Left renal cortex interstitium (tissue), 4 donors: ENCODE results near the gene OSGEP. TPM values are rescaled to one million over a fixed set of nuclear protein-coding genes. Genes with fewer than 3 reads are reported as not detected.

ENCODE experiments used
- DNase-seq, 4 donors: peaks; one replicate each; pipeline ENCODE4 v3.0.0-alpha.2; 2013; ENCODE audit warnings: low read depth in 4 of 4, low spot score in 2 of 4, missing footprints in 1 of 4
- polyA plus RNA-seq, 4 donors: library from polyadenylated mRNA; unstranded; fragments of 120-200 nt; gene quantifications; one replicate each; pipeline ENCODE4 v1.2.1, GENCODE V29; 2013; ENCODE audit not compliant: insufficient read length in 4 of 4

The OSGEP gene
- polyA plus RNA-seq, 4 donors, result 40.5 to 90.4 (median 63.4) TPM

DNA sequence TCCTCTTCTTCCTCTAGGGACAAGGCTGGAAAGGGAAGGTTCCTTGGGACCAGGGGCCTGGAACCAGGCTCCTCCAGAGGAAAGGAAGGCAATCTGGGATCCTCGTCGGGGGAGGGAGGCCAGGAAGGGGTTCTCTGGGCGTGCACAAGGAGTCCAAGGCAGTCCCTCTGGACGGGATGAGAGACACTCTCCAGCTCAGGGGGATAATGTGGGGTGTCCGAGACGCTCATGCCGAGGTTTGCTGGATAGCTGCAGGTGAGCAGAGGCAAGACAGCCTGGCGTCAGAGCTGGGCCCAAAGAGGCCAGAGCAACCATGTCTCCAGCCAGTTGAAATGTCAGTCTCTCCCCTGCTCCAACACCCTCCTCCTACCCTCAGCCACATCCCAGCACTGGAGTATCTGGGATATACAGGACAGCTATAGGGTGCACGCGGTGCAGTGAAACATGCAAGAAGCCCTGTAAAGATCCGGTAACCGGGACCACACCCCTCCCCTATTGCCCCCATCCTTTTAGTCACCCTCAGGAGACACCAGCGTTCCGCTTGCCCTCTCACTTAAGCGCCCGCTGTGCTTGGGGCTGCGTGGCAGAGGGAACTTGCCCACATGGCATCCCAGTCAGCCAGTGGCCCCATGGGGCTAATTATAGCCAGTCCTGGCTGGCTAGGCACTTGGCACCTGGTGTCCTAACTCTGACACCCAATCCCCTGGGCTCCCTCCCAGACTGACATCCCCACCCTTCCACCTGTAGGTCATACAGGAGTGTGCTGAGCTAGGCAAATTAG, 18.8 kb downstream of the OSGEP start, which contains the start of gene KLHL33:
Gene KLHL33, minus strand, starts transcription at position 585 of the 781 bp plus-strand sequence. Its CDS starts 355 bp downstream, at position 230.
- no peak for DNase-seq

GRCh38 chr14:20434701-20435581, 19.7 kb downstream of the OSGEP start:
- no peak for DNase-seq

GRCh38 chr14:20429801-20430669, 24.6 kb downstream of the OSGEP start:
- no peak for DNase-seq

GRCh38 chr14:20428802-20429201, 25.8 kb downstream of the OSGEP start:
- DNase-seq, result no peak

- DNase-seq, result no peak
These were observed 26.6 kb downstream of the OSGEP start for GRCh38 chr14:20428010-20428365.

DNA sequence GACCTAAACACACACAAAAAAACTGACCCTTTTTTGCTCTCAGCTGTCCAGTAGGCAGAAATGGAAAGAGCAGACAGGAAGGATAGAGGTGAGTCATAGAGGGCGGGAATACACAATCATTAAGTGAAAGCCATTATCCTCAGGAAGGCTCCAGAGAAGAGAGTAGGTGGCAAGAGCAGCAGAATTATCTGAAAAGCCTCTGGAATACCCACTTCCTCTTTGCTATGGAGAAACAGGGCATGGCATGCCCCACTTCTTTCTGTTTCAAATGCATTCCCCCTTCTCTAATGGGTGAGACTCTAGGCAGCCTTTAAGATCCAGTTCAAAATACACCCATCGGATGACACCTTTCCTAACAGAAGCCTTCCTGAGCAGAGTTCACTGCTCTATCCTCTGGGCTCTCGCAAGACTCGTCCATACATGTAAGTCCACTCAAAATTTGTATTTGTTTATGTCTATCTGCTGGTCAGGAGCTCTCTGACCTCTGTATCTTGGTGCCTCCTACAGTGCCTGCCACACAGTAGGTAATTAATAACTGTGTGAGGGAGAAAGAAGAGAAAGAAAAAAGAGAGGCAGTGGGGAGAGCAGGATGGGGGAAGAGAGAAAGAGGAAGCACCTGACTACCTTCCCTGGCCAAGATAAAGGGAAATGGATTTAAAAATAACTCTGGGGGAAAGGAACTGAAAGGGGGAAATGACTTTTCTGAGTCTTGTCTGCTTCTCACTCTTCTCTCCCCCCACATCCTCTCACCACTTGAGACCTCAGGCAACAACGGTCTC, 27.2 kb downstream of the OSGEP start:
- DNase-seq, result no peak

GRCh38 chr14:20424851-20425250, 29.8 kb downstream of the OSGEP start:
- DNase-seq, result no peak

DNA sequence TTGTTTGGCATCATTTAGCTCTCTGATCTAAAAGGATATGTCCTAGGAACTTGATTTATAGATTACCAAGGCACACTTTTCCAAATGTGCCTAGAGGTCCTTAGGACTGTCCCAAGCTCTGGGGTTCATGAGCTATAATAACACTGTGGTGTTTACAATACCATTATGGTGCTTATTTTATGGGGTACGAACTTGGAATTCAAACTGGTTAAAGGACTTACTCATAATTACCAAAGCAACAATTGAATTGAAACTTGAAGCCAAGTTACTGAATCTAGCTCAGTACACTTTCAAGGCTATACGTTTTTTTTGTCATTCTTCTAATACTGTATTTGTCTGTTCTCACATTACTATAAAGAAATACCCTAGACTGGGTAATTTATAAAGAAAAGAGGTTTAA, 31.7 kb downstream of the OSGEP start:
- no peak for DNase-seq

- DNase-seq, result no peak
These were observed 33.3 kb downstream of the OSGEP start for GRCh38 chr14:20421267-20421666.

GRCh38 chr14:20419419-20419818, 35.2 kb downstream of the OSGEP start:
- no peak for DNase-seq

DNA sequence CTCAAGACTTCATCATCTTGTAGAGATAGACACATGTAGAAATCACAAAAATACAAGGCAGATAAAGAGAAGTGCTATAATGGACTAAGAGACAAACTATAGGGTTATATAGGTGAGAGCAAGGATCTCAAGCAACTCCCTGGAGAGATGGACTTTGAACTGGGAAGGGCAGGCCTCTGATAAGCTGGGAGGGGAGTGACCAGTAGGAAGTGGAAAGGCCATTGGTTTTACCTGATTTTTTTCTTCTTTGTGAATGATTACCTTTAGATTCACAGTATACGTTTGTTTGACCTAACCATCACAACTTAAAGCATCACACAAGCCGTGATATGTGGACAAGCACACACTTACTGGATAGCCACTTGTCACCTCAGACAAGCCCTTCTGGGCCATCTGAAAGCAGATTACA, 36.1 kb downstream of the OSGEP start:
- no peak for DNase-seq

- DNase-seq, result no peak
These were observed 37.1 kb downstream of the OSGEP start for GRCh38 chr14:20417250-20418186.

- no peak for DNase-seq
These were observed 38.4 kb downstream of the OSGEP start for GRCh38 chr14:20416223-20416622.

- no peak for DNase-seq
These were observed 38.8 kb downstream of the OSGEP start for GRCh38 chr14:20415782-20416206.

- no peak for DNase-seq
These were observed 40.9 kb downstream of the OSGEP start for GRCh38 chr14:20413744-20414082.

GRCh38 chr14:20412876-20413743, 41.5 kb downstream of the OSGEP start, which contains the start of gene TEP1:
TEP1 (minus strand) TSS chr14:20413501; CDS start chr14:20408439, 5,062 bp downstream.
- DNase-seq, result peak; percentile 44 to 78 (median 66)

DNA sequence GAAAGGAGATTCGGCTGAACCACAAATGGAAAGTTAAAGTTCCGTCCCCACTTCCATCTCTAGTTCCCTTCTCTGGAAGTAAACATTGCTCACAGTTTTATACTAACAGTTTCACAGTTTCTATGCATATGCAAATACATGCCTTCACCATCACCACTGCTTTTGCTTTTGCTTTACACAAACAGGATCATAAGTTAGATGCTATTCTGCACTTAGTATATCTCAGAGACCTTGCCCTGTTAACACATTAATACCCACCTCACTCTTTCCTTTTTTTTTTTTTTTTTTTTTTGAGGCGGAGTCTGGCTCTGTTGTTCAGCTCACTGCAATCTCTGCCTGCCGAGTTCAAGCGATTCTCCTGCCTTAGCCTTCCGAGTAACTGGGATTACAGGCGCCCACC, 42.2 kb downstream of the OSGEP start:
- no peak for DNase-seq

DNA sequence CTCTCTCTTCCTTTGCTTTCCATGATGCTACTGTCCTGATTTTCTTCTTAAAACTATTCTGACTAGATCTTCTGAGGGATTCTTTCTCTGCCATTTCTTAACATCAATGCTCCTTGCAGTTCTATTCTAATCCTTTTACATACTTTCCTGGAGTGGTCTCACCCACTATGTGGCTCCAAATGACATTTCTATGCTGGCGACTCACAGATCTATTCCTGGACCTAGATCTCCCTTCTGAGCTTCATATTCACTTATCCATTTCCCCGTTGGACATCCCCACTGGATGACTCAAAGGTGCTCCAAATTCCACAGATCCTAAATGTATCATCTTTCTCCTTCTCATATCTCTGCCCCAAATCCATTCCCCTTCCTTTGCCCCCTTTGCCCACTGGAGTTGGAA, 45.4 kb downstream of the OSGEP start:
- no peak for DNase-seq
